K562 (cell line): ENCODE data around the gene SNRNP70. TPM values are rescaled to one million over a fixed set of nuclear protein-coding genes. Genes with fewer than 3 reads are reported as not detected.

ENCODE experiments used
- ATAC-seq: fragments of 200-7000 bp; cut with Tn5 transposase; 3 replicates; pipeline ENCODE4 v1.9.1; 2020; ENCODE audit warnings: moderate library complexity
- BruUV-seq: library from RNA; stranded (reverse); fragments of 400-500 nt; replicated peaks from 2 replicates; lab custom pipeline; 2021; lab: Mats Ljungman, UMichigan
- CTCF ChIA-PET: fragments of 300-600 bp; formaldehyde crosslinking; extraction: SDS; loops from one replicate; lab custom pipeline; 2021; ENCODE audit warnings: low intra/inter-chr PET ratio; lab: Yijun Ruan, JAX
- POLR2A ChIA-PET: fragments of 300-600, 350-650 bp; sonication (Branson Sonifier 250); formaldehyde crosslinking; extraction: SDS; loops from one replicate; lab custom pipeline; 2021; ENCODE audit warnings: antibody characterized with exemption, inconsistent platforms; lab: Yijun Ruan, JAX
- DNase-seq, 4 experiments: peaks; one replicate each; pipeline versions ENCODE4 v3.0.0 to v3.0.0-alpha.2; 2011 to 2018; ENCODE audit warnings: low spot score in 3 of 4, mixed read lengths in 3 of 4; ENCODE audit errors: extremely low read depth in 1 of 4
- FAIRE-seq: peaks from 2 replicates; lab custom pipeline; 2011; peaks lifted over from hg19 to GRCh38; lab: Jason Lieb, UNC
- H2AFZ ChIP-seq: 2 replicates; pipeline ENCODE4 v1.6.0; 2011; ENCODE audit warnings: low read depth, low read length, control low read depth, inconsistent platforms
- H3K27ac ChIP-seq: fragments of 200-600 bp; 3 replicates; pipeline ENCODE4 v1.8.0; 2011; ENCODE audit warnings: low read depth, mild to moderate bottlenecking, control low read depth, inconsistent platforms, low read length, moderate library complexity, mixed read lengths; ENCODE audit errors: extremely low read depth
- H3K27me3 ChIP-seq, 2 experiments: fragments of 300-600 bp in 1 of 2; 2 replicates in 1 of 2; 3 replicates in 1 of 2; pipeline versions ENCODE4 v1.6.0 to v1.8.0; 2011; ENCODE audit warnings: inconsistent platforms in 2 of 2, low read length in 2 of 2, mild to moderate bottlenecking in 1 of 2, mixed read lengths in 1 of 2, moderate library complexity in 1 of 2; ENCODE audit not compliant: control insufficient read depth in 2 of 2, insufficient read depth in 2 of 2
- H3K36me3 ChIP-seq: fragments of 300-600 bp; 3 replicates; pipeline ENCODE4 v1.8.0; 2011; ENCODE audit warnings: mild to moderate bottlenecking, low read length, inconsistent platforms; ENCODE audit not compliant: control insufficient read depth, insufficient read depth
- H3K4me1 ChIP-seq, 2 experiments: fragments of 200-600 bp in 1 of 2; replicated peaks in 1 of 2; 2 replicates in 1 of 2; 3 replicates in 1 of 2; pipeline versions ENCODE4 v1.5.1 to v1.8.0; 2011; ENCODE audit warnings: inconsistent platforms in 2 of 2, low read length in 2 of 2, mild to moderate bottlenecking in 1 of 2, mixed read lengths in 1 of 2, moderate library complexity in 1 of 2; ENCODE audit not compliant: control insufficient read depth in 2 of 2, insufficient read depth in 2 of 2
- H3K4me2 ChIP-seq: 2 replicates; pipeline ENCODE4 v1.6.1; 2011; ENCODE audit warnings: low read length, control low read depth, inconsistent platforms, mixed read lengths; ENCODE audit not compliant: insufficient read depth
- H3K4me3 ChIP-seq: fragments of 200-600 bp; sonication (generic), shearing (Covaris generic); 2 replicates; pipeline ENCODE4 v1.5.1; 2016; ENCODE audit warnings: control low read depth, inconsistent platforms
- H3K79me2 ChIP-seq: fragments of 200-600 bp; 3 replicates; pipeline ENCODE4 v1.8.0; 2011; ENCODE audit warnings: low read length, inconsistent platforms; ENCODE audit not compliant: control insufficient read depth, insufficient read depth
- H3K9ac ChIP-seq, 2 experiments: 2 replicates each; pipeline versions ENCODE4 v1.6.0 to v1.6.1; 2011; ENCODE audit warnings: low read depth in 2 of 2, low read length in 2 of 2, control low read depth in 1 of 2, inconsistent platforms in 1 of 2, mild to moderate bottlenecking in 1 of 2, mixed read lengths in 1 of 2; ENCODE audit not compliant: insufficient read depth in 1 of 2
- H3K9me1 ChIP-seq: one replicate; pipeline ENCODE4 v1.6.0; 2011; ENCODE audit warnings: inconsistent platforms, mild to moderate bottlenecking, low read length, moderate library complexity; ENCODE audit not compliant: control insufficient read depth, insufficient read depth
- H3K9me3 ChIP-seq: replicated peaks from 2 replicates; pipeline ENCODE4 v1.5.1; 2011; ENCODE audit warnings: low read depth, low read length, inconsistent platforms; ENCODE audit not compliant: control insufficient read depth, insufficient read depth
- H4K20me1 ChIP-seq: replicated peaks from 2 replicates; pipeline ENCODE4 v1.6.1; 2011; ENCODE audit warnings: low read length, inconsistent platforms, mixed read lengths; ENCODE audit not compliant: control insufficient read depth, insufficient read depth
- E2F3 ChIP-seq: fragments of 250-450 bp; sonication (Bioruptor Pico); IDR thresholded peaks from 2 replicates; pipeline ENCODE4 v1.4.0; 2020; ENCODE audit warnings: mild to moderate bottlenecking
- ERF ChIP-seq: fragments of 450-650 bp; formaldehyde crosslinking; IDR thresholded peaks from 2 replicates; pipeline ENCODE4 v1.4.0; 2020; ENCODE audit warnings: mild to moderate bottlenecking, mixed read lengths
- KAT8 ChIP-seq: fragments of 450-650 bp; IDR thresholded peaks from 2 replicates; pipeline ENCODE4 v1.6.1; 2016; ENCODE audit warnings: low read depth, mild to moderate bottlenecking
- TARDBP ChIP-seq: fragments of 450-650 bp; IDR thresholded peaks from 2 replicates; pipeline ENCODE4 v1.6.1; 2016
- ZNF561 ChIP-seq: fragments of 450-650 bp; formaldehyde crosslinking; conservative IDR thresholded peaks from 2 replicates; pipeline ENCODE4 v1.4.0; 2020; ENCODE audit warnings: mild to moderate bottlenecking, moderate library complexity
- ZNF79 ChIP-seq: fragments of 250-450 bp; sonication (Bioruptor Pico); IDR thresholded peaks from 2 replicates; pipeline ENCODE4 v1.4.0; 2020; ENCODE audit warnings: low read depth, mild to moderate bottlenecking, moderate library complexity
- WGBS: fragments of 100-300 bp; shearing (Covaris generic); methylation state at CpG from one replicate; pipeline ENCODE4 v1.1.6; 2016; ENCODE audit warnings: low coverage, mixed read lengths; ENCODE audit not compliant: insufficient coverage; ENCODE audit errors: missing lambda C conversion rate; 5-methylcytosine and 5-hydroxymethylcytosine counted together
- in situ Hi-C: fragments of 300-500 bp; cut with MboI; formaldehyde crosslinking; loops from 4 replicates; pipeline ENCODE4 v1.15.0; 2018; ENCODE audit warnings: inconsistent platforms, mixed read lengths
- intact Hi-C: fragments of 100-400 bp; cut with micrococcal nuclease; formaldehyde crosslinking; loops from 2 replicates; pipeline ENCODE4 v1.14.2; 2022
- polyA plus RNA-seq, 8 experiments: library from polyadenylated mRNA; depleted of rRNA in 4 of 8; stranded (reverse) in 5 of 8; unstranded in 3 of 8; fragments of >200 nt; fragmentation: Nextera tagmentation in 2 of 8; fragmentation: Illumina TruSeq in 1 of 8; extraction: Ambion mirVana in 2 of 8; extraction: Trizol in 1 of 8; gene quantifications; 2 replicates each; pipeline versions ENCODE4 v1.2.1 to v1.2.3, GENCODE V29; 2011 to 2014; ENCODE audit warnings: inconsistent platforms in 1 of 8, missing spikeins in 1 of 8
- total RNA-seq, 7 experiments: library from RNA; depleted of rRNA in 6 of 7; stranded (reverse); fragments of >200 nt in 6 of 7; fragmentation: Illumina TruSeq in 2 of 7; extraction: Trizol in 2 of 7; gene quantifications; 2 replicates each; pipeline versions ENCODE4 v1.2.1 to v1.2.3, GENCODE V29; 2011 to 2021; ENCODE audit warnings: low replicate concordance in 1 of 7
- TF ChIP-seq, protein P1 (sequence below), 2 experiments: fragments of 450-650 bp; IDR thresholded peaks; 2 replicates each; pipeline ENCODE4 v1.6.1; 2018; ENCODE audit warnings: mild to moderate bottlenecking in 2 of 2, low read depth in 1 of 2; ENCODE audit not compliant: partially characterized antibody in 2 of 2
- TF ChIP-seq, protein P2 (sequence below), 2 experiments: fragments of 450-650 bp in 1 of 2; sonication (generic) in 1 of 2; formaldehyde crosslinking in 1 of 2; IDR thresholded peaks; 2 replicates each; pipeline versions ENCODE4 v1.7.1 to v1.9.0; 2016 to 2022; ENCODE audit warnings: inconsistent platforms in 1 of 2, mild to moderate bottlenecking in 1 of 2, missing genetic modification reagents in 1 of 2

SNRNP70 gene
- total and polyA plus RNA-seq, 9 of the 15 experiments (the other 6 are each of a cell fraction or from before 2014, with no cell fraction given) = 2.8 to 496 (median 136) TPM

DNA sequence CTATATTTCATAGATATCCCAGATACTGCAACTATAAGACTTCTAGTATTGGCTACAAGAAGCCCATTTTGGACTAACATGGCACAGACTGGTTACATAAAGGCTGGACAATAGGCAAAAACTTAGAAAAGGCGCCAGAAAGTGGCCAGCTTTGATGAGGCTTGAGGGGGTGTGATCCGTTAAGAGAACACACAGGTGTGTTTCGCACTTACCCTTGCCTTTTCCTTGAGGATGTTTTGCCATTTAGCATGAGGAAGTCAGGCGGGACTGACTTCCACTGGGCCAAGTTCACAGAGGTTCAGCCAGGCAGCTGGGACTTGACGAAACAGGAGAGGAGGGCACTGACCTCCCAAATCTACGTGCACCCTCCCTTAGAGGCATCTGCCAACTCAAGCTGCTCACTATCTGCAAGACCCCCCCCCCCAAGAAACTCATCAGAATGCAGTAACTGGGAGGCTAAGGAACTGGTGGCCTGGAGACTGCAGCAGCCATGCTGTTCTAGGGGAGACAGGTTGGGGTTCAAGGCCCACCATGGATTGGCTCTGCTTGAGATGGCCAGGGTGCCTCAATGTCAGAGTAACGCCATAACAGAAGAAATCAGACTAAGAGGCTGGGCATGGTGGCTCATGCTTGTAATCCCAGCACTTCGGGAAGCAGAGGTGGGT is 24.4 kb downstream of the SNRNP70 start:
- H3K9ac ChIP-seq = peak overlapping the region in 1 of 2 experiments; percentile 57; a peak in 1 of 4 replicates
- H2AFZ ChIP-seq = no peak overlapping the region
- peaks cover 11% of the 10 kb centered on the region for H3K9me1 ChIP-seq
- peaks cover 14% of the 10 kb centered on the region for H4K20me1 ChIP-seq
- in situ Hi-C loops (loop anchor here (10.0 kb wide), 1 partner anchor 1225 kb away; no protein-coding TSS in a partner anchor), intact Hi-C loops (no loop called here)
- no peaks in the 10 kb centered on the region for H3K27me3 ChIP-seq
- ChIA-PET POLR2A (interaction anchor here (0.6 to 2.2 kb wide), 4 partner anchors 14 to 229 kb away, joined by 3 to 12 read pairs (median 4); no protein-coding TSS in a partner anchor), CTCF (no interaction called here)
- peaks cover 22 to 53% of the 10 kb centered on the region in 2 experiments for H3K4me1 ChIP-seq
- no peak overlapping the region for H3K4me2 ChIP-seq
- 78% methylated on average over 5 of the region's 8 CpGs for WGBS
- H3K79me2 ChIP-seq = peaks cover 7% of the 10 kb centered on the region
- H3K9me3 ChIP-seq = no peaks in the 10 kb centered on the region
- BruUV-seq = no TSS peak
- peak; percentile 61 for FAIRE-seq
- H3K36me3 ChIP-seq = peaks cover 52% of the 10 kb centered on the region
- no peak for DNase-seq
- H3K27ac ChIP-seq = no peak overlapping the region
- no peak for ATAC-seq
- H3K4me3 ChIP-seq = no peak overlapping the region
- TF ChIP-seq, protein P1, sequence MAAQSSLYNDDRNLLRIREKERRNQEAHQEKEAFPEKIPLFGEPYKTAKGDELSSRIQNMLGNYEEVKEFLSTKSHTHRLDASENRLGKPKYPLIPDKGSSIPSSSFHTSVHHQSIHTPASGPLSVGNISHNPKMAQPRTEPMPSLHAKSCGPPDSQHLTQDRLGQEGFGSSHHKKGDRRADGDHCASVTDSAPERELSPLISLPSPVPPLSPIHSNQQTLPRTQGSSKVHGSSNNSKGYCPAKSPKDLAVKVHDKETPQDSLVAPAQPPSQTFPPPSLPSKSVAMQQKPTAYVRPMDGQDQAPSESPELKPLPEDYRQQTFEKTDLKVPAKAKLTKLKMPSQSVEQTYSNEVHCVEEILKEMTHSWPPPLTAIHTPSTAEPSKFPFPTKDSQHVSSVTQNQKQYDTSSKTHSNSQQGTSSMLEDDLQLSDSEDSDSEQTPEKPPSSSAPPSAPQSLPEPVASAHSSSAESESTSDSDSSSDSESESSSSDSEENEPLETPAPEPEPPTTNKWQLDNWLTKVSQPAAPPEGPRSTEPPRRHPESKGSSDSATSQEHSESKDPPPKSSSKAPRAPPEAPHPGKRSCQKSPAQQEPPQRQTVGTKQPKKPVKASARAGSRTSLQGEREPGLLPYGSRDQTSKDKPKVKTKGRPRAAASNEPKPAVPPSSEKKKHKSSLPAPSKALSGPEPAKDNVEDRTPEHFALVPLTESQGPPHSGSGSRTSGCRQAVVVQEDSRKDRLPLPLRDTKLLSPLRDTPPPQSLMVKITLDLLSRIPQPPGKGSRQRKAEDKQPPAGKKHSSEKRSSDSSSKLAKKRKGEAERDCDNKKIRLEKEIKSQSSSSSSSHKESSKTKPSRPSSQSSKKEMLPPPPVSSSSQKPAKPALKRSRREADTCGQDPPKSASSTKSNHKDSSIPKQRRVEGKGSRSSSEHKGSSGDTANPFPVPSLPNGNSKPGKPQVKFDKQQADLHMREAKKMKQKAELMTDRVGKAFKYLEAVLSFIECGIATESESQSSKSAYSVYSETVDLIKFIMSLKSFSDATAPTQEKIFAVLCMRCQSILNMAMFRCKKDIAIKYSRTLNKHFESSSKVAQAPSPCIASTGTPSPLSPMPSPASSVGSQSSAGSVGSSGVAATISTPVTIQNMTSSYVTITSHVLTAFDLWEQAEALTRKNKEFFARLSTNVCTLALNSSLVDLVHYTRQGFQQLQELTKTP (IDR thresholded peaks at IDR 0.05; ENCODE audit: low read depth in 1 of 2, partially characterized antibody in 2 of 2) = no peak
- TF ChIP-seq, protein P2, sequence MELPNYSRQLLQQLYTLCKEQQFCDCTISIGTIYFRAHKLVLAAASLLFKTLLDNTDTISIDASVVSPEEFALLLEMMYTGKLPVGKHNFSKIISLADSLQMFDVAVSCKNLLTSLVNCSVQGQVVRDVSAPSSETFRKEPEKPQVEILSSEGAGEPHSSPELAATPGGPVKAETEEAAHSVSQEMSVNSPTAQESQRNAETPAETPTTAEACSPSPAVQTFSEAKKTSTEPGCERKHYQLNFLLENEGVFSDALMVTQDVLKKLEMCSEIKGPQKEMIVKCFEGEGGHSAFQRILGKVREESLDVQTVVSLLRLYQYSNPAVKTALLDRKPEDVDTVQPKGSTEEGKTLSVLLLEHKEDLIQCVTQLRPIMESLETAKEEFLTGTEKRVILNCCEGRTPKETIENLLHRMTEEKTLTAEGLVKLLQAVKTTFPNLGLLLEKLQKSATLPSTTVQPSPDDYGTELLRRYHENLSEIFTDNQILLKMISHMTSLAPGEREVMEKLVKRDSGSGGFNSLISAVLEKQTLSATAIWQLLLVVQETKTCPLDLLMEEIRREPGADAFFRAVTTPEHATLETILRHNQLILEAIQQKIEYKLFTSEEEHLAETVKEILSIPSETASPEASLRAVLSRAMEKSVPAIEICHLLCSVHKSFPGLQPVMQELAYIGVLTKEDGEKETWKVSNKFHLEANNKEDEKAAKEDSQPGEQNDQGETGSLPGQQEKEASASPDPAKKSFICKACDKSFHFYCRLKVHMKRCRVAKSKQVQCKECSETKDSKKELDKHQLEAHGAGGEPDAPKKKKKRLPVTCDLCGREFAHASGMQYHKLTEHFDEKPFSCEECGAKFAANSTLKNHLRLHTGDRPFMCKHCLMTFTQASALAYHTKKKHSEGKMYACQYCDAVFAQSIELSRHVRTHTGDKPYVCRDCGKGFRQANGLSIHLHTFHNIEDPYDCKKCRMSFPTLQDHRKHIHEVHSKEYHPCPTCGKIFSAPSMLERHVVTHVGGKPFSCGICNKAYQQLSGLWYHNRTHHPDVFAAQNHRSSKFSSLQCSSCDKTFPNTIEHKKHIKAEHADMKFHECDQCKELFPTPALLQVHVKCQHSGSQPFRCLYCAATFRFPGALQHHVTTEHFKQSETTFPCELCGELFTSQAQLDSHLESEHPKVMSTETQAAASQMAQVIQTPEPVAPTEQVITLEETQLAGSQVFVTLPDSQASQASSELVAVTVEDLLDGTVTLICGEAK (IDR thresholded peaks at IDR 0.05) = no peak
- TF ChIP-seq, protein P2 (CRISPR knock-in tag; IDR thresholded peaks at IDR 0.05) = no peak
- no peak for TF ChIP-seq ZNF561 (CRISPR knock-in tag)
- no peak for TF ChIP-seq E2F3 (CRISPR knock-in tag)
- no peak for TF ChIP-seq TARDBP
- TF ChIP-seq ZNF79 (CRISPR knock-in tag) = no peak
- TF ChIP-seq ERF = no peak
- no peak for TF ChIP-seq KAT8
